AG04450 (cell line): Measurements from ENCODE around the gene NEDD4. TPM values are rescaled to one million over a fixed set of nuclear protein-coding genes. Genes with fewer than 3 reads are reported as not detected.
"Not testable (repeated sequence)": the region's sequence is repeated elsewhere in the genome, so short reads cannot be mapped to it uniquely, and the experiment has no call there.

Experiments
- CTCF ChIA-PET: fragments of 300-600, 350-600 bp; formaldehyde crosslinking; extraction: SDS; loops from one replicate; lab custom pipeline; 2022; ENCODE audit warnings: antibody characterized with exemption, inconsistent platforms; lab: Charles Lee
- POLR2A ChIA-PET: fragments of 350-600 bp; formaldehyde crosslinking; extraction: SDS; loops from one replicate; lab custom pipeline; 2021; ENCODE audit warnings: antibody characterized with exemption, inconsistent platforms; lab: Yijun Ruan, JAX
- DNase-seq: peaks from one replicate; pipeline ENCODE4 v3.0.0-alpha.2; 2011; ENCODE audit warnings: low read depth, low spot score
- H3K27ac ChIP-seq: one replicate; pipeline ENCODE4 v1.5.1; 2012; ENCODE audit warnings: low read depth, low read length, control low read depth
- H3K27me3 ChIP-seq: one replicate; pipeline ENCODE4 v1.6.0; 2012; ENCODE audit warnings: low read length; ENCODE audit not compliant: control insufficient read depth, insufficient read depth
- H3K4me3 ChIP-seq: 2 replicates; pipeline ENCODE4 v1.5.1; 2011; ENCODE audit warnings: mild to moderate bottlenecking, low read depth, low read length, control low read depth
- H3K9me3 ChIP-seq: 2 replicates; pipeline ENCODE4 v1.5.1; 2012; ENCODE audit warnings: low read length; ENCODE audit not compliant: control insufficient read depth, insufficient read depth
- polyA plus RNA-seq: library from polyadenylated mRNA; depleted of rRNA; stranded (reverse); fragments of >200 nt; gene quantifications from 2 replicates; pipeline ENCODE4 v1.2.3, GENCODE V29; 2011
- TF ChIP-seq, protein P1 (sequence below): IDR thresholded peaks from 2 replicates; pipeline ENCODE4 v1.5.1; 2011; ENCODE audit warnings: low read depth, low read length, control low read depth, inconsistent platforms

NEDD4 gene
- polyA plus RNA-seq, 1 experiment, result 57.8 TPM

DNA sequence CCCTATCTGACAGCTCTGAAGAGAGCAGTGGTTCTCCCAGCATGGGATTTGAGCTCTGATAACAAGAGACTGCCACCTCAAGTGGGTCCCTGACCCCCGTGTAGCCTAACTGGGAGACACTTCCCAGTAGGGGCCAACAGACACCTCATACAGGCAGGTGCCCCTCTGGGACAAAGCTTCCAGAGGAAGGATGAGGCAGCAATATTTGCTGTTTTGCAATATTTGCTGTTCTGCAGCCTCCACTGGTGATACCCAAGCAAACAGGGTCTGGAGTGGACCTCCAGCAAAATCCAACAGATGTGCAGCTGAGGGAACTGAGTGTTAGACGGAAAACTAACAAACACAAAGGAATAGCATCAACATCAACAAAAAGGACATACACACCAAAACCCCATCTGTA lies 48.8 kb downstream of the NEDD4 start:
- H3K27me3 ChIP-seq, DNase-seq, H3K9me3 ChIP-seq, H3K4me3 ChIP-seq, POLR2A ChIA-PET, H3K27ac ChIP-seq: not testable (repeated sequence)
- CTCF ChIA-PET, result interaction anchor here (0.6 kb wide), 1 partner anchor 9 kb away, joined by 3 read pairs; no protein-coding TSS in a partner anchor

DNA sequence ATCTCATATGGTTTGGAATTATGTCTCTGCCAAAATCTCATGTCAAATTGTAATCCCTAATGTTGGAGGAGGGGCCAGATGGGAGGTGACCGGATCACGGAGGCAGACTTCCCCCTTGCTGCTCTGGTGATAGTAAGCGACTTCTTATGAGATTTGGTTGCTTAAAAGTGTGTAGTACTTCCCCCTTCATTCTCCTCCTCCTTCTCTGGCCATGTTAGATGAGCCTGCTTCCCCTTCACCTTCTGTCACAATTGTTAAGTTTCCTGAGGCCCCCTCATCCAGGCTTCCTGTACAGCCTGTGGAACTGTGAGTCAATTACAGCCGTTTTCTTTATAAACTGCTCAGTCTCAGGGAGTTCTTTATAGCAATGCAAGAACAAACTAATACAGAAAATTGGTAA lies 51.1 kb downstream of the NEDD4 start:
- ChIA-PET CTCF (no interaction called here), POLR2A (no interaction called here)
- TF ChIP-seq, protein P1, sequence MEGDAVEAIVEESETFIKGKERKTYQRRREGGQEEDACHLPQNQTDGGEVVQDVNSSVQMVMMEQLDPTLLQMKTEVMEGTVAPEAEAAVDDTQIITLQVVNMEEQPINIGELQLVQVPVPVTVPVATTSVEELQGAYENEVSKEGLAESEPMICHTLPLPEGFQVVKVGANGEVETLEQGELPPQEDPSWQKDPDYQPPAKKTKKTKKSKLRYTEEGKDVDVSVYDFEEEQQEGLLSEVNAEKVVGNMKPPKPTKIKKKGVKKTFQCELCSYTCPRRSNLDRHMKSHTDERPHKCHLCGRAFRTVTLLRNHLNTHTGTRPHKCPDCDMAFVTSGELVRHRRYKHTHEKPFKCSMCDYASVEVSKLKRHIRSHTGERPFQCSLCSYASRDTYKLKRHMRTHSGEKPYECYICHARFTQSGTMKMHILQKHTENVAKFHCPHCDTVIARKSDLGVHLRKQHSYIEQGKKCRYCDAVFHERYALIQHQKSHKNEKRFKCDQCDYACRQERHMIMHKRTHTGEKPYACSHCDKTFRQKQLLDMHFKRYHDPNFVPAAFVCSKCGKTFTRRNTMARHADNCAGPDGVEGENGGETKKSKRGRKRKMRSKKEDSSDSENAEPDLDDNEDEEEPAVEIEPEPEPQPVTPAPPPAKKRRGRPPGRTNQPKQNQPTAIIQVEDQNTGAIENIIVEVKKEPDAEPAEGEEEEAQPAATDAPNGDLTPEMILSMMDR, result no peak
- peaks cover 4% of the 10 kb centered on the region; the same call in 1 of the 2 replicates for H3K9me3 ChIP-seq
- H3K27me3 ChIP-seq, result no peaks in the 10 kb centered on the region
- no peak for DNase-seq
- no peak overlapping the region for H3K4me3 ChIP-seq
- no peak overlapping the region for H3K27ac ChIP-seq

DNA sequence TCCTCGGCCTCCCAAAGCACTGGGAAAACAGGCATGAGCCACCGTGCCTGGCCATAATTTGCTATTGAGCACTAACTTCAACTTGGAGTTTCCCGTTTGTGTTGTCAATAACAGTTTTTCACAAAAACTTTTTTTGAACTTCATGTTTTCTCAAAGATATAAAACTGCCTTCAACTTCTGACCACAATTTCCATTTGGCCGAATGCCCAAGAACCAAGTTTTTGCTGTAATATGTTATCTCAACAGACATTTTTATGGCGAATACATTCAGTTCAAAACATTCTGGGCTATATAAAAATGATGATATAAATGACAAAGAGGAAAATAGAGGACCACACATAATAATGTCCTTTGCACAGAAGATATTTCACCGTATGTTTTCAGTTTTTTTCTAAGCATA lies 56.4 kb downstream of the NEDD4 start:
- no peak for DNase-seq
- ChIA-PET CTCF (no interaction called here), POLR2A (interaction anchor here (0.6 kb wide), 1 partner anchor 1435 kb away, joined by 3 read pairs; no protein-coding TSS in a partner anchor)
- Histone ChIP-seq H3K27ac (no peak overlapping the region), H3K9me3 (peaks cover 4% of the 10 kb centered on the region; the same call in 1 of the 2 replicates), H3K4me3 (no peak overlapping the region), H3K27me3 (no peaks in the 10 kb centered on the region)
- TF ChIP-seq, protein P1, result no peak

DNA sequence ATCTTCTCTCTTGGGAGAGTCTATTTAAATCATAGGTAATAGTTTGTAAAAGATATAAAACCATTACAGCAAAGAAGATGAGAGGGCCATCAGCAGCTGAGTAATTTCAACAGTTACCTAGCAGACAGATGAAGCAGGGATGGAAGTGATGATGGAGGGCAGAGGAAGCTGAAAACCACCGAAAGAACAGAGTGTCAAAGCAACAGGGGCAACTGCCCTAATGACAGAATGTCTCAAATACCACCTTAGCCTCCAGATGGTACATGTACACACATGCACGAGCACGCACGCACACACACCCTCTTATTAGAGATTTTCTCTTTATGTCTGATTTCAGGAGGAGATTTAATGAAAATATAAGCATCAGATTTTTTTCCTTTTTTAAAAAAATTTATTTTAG lies 64.5 kb downstream of the NEDD4 start:
- H3K27me3 ChIP-seq, result no peaks in the 10 kb centered on the region
- H3K9me3 ChIP-seq, result no peaks in the 10 kb centered on the region
- H3K27ac ChIP-seq, result no peak overlapping the region
- no peak overlapping the region for H3K4me3 ChIP-seq
- DNase-seq, result no peak
- CTCF ChIA-PET, result interaction anchor here (1.5 kb wide), 1 partner anchor 11 kb away, joined by 6 read pairs; no protein-coding TSS in a partner anchor
- POLR2A ChIA-PET, result no interaction called here
- TF ChIP-seq, protein P1, result no peak

DNA sequence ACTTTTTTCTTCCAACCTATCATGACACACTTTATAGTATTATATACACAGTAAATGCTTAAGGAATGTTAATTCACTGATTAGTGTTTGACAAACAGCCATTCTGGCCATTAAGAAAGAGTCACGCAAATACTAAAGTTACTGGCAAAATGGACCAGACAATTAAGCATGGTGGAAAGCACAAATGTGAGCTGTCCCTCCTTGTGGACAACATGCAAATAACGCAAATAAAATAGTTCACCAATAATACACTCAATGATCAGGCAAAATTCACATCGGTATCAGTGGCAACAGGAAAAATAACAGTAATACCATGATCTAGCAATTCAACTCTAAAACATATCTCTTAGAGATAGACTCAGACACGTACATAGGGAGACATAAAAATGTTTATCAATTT lies 71.7 kb downstream of the NEDD4 start:
- no peak for DNase-seq
- no peak overlapping the region for H3K27ac ChIP-seq
- no peaks in the 10 kb centered on the region for H3K27me3 ChIP-seq
- no peaks in the 10 kb centered on the region for H3K9me3 ChIP-seq
- TF ChIP-seq, protein P1, result no peak
- CTCF ChIA-PET, result no interaction called here
- H3K4me3 ChIP-seq, result no peak overlapping the region
- POLR2A ChIA-PET, result no interaction called here
